Subcutaneous abdominal adipose tissue (tissue), 5 donors: Measurements from ENCODE around the gene AGAP3.

Source experiments
- H3K27ac ChIP-seq: one replicate; pipeline ENCODE4 v1.7.0; 2013; ENCODE audit warnings: low read depth, mild to moderate bottlenecking, inconsistent platforms, low read length, moderate library complexity
- H3K27me3 ChIP-seq, 5 donors: one replicate each; pipeline ENCODE4 v1.7.0; 2013; ENCODE audit warnings: low read length in 5 of 5, inconsistent platforms in 1 of 5; ENCODE audit not compliant: control insufficient read depth in 5 of 5, insufficient read depth in 4 of 5
- H3K36me3 ChIP-seq, 5 donors: one replicate each; pipeline ENCODE4 v1.7.0; 2013; ENCODE audit warnings: low read length in 5 of 5; ENCODE audit not compliant: control insufficient read depth in 5 of 5, insufficient read depth in 5 of 5
- H3K4me1 ChIP-seq, 5 donors: one replicate each; pipeline ENCODE4 v1.7.0; 2013; ENCODE audit warnings: low read length in 5 of 5, mild to moderate bottlenecking in 3 of 5, moderate library complexity in 1 of 5; ENCODE audit not compliant: control insufficient read depth in 5 of 5, insufficient read depth in 5 of 5
- H3K4me3 ChIP-seq, 5 donors: one replicate each; pipeline ENCODE4 v1.7.0; 2013; ENCODE audit warnings: low read length in 5 of 5, low read depth in 1 of 5
- H3K9ac ChIP-seq, 5 donors: one replicate each; pipeline ENCODE4 v1.7.0; 2013; ENCODE audit warnings: low read length in 5 of 5, mild to moderate bottlenecking in 4 of 5, moderate library complexity in 3 of 5
- H3K9me3 ChIP-seq, 5 donors: one replicate each; pipeline ENCODE4 v1.7.0; 2013; ENCODE audit warnings: low read length in 5 of 5; ENCODE audit not compliant: control insufficient read depth in 5 of 5
- donor health status: healthy.
- donor health status: healthy.
- donor health status: healthy.
- donor health status: healthy.
- donor health status: healthy.

AGAP3 gene

GRCh38 chr7:151062399-151063211 lies 23.7 kb upstream of the AGAP3 start:
- no peaks in the 10 kb centered on the region for H3K27me3 ChIP-seq
- H3K4me1 ChIP-seq, result peaks cover 3 to 49% (median 44%) of the 10 kb centered on the region in 5 donors
- H3K36me3 ChIP-seq, result peaks cover 0 to 45% (median 33%) of the 10 kb centered on the region in 5 donors
- H3K4me3 ChIP-seq, result peak overlapping the region in 1 of 5 donors; percentile 26
- H3K9ac ChIP-seq, result no peak overlapping the region
- H3K27ac ChIP-seq, result peak overlapping the region; percentile 72
- no peaks in the 10 kb centered on the region for H3K9me3 ChIP-seq

DNA sequence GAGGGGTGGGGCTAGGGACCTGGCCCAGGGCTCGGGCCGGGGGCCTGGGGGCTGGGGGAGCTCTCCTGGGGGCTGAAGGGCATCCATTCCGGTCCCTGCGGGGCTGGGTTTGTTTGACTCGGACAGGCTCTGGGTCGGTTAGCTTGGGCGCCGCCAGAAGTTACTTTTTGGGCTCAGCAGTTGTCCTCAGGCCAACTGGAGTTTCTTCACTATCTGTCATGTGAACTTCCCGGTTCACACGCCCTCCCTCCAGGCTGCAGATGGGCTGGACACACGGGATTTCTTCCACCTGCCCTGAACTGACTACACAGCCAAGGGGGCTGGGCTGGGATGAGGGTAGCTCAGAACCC lies 23.1 kb upstream of the AGAP3 start:
- Histone ChIP-seq H3K4me1 (peaks cover 3 to 46% (median 43%) of the 10 kb centered on the region in 5 donors), H3K4me3 (no peak overlapping the region), H3K27ac (peak overlapping the region; percentile 72), H3K9ac (peak overlapping the region in 2 of 5 donors; percentile 35 to 56), H3K27me3 (no peaks in the 10 kb centered on the region), H3K36me3 (peaks cover 0 to 51% (median 39%) of the 10 kb centered on the region in 5 donors), H3K9me3 (no peaks in the 10 kb centered on the region)

DNA sequence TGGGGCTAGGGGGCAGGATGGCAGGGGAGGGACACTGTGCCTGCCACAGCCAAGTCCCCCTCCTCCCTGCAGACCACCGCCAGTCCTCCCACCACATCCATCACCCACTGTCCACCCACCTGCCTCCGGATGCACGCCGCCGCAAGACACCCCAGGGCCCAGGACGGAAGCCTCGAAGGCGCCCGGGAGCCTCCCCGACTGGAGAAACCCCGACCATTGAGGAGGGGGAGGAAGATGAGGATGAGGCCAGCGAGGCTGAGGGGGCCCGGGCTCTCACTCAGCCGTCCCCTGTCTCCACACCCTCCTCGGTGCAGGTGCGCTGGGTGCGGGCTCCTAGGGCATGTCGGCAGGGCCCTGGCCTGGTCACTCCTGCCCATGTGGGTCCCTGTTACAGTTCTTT lies 21.8 kb upstream of the AGAP3 start:
- Histone ChIP-seq H3K9ac (no peak overlapping the region), H3K27me3 (no peaks in the 10 kb centered on the region), H3K36me3 (peaks cover 0 to 61% (median 46%) of the 10 kb centered on the region in 5 donors), H3K9me3 (no peaks in the 10 kb centered on the region), H3K4me3 (no peak overlapping the region), H3K27ac (no peak overlapping the region), H3K4me1 (peaks cover 0 to 35% (median 33%) of the 10 kb centered on the region in 5 donors)

- Histone ChIP-seq H3K36me3 (peaks cover 0 to 67% (median 51%) of the 10 kb centered on the region in 5 donors), H3K4me3 (no peak overlapping the region), H3K27me3 (no peaks in the 10 kb centered on the region), H3K4me1 (peaks cover 0 to 33% (median 31%) of the 10 kb centered on the region in 5 donors), H3K9me3 (no peaks in the 10 kb centered on the region), H3K27ac (no peak overlapping the region), H3K9ac (no peak overlapping the region)
These were observed 21.3 kb upstream of the AGAP3 start for GRCh38 chr7:151064993-151065392.

DNA sequence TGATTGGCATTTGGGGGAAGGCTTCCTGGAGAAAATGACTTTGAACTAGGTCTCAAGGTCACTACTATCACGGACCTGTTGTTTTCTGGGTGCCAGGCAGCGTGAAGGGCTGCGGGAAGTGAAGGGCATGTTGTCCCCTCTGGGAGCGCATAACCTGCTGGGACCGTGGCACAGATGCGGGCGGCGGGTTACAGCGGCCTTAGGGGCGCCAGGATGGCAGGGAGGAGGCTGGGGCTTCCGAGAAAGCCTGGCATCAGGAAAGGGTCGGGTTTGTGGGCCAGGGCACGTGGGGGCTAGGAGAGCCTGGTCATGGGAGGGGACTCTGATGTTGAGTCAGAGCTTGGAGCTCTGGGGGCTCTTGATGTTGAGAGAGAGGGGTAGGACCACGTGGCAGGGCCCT lies 20.8 kb upstream of the AGAP3 start:
- Histone ChIP-seq H3K4me1 (peaks cover 0 to 28% (median 26%) of the 10 kb centered on the region in 5 donors), H3K4me3 (no peak overlapping the region), H3K27ac (no peak overlapping the region), H3K36me3 (peaks cover 0 to 72% (median 57%) of the 10 kb centered on the region in 5 donors), H3K27me3 (no peaks in the 10 kb centered on the region), H3K9me3 (no peaks in the 10 kb centered on the region), H3K9ac (no peak overlapping the region)

GRCh38 chr7:151066273-151066974 lies 19.9 kb upstream of the AGAP3 start:
- no peak overlapping the region for H3K27ac ChIP-seq
- H3K4me3 ChIP-seq, result no peak overlapping the region
- peaks cover 0 to 81% (median 66%) of the 10 kb centered on the region in 5 donors for H3K36me3 ChIP-seq

DNA sequence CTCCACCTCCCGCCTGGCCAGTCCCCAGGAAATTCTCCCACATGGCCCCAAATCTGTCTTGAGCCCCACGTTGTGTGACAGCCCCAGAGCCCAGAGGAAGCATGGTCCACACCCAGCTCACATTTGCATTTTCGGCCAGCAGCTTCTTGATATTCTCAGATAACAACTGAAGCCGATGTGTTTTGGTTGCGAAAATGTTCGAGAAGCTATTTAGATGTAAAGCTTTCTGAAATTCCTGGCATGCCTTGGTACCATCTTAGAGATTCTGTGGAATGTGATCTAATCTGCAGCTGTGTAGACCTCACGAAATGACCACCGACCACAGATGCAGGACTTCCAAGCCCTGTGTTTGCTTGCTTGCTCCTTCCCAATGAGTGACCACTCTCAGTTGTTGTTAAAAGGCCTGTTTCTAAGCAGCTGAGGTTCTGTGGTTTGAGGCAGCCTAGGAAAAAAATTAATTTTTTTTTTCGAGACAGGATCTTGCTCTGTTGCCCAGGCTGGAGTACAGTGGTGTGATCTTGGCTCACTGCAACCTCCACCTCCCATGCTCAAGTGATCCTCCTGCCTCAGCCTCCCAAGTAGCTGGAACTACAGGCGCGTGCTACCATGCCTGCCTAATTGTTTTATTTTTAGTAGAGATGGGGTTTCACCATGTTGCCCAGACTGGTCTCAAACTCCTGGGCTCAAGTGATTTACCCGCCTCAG lies 18.1 kb upstream of the AGAP3 start:
- H3K9ac ChIP-seq, result no peak overlapping the region
- H3K4me3 ChIP-seq, result no peak overlapping the region
- no peaks in the 10 kb centered on the region for H3K9me3 ChIP-seq
- peaks cover 0 to 85% (median 75%) of the 10 kb centered on the region in 5 donors for H3K36me3 ChIP-seq
- H3K27me3 ChIP-seq, result no peaks in the 10 kb centered on the region
- peaks cover 0 to 3% (median 3%) of the 10 kb centered on the region in 5 donors for H3K4me1 ChIP-seq
- H3K27ac ChIP-seq, result no peak overlapping the region

More at GRCh38 chr7:151066273-151066974, 19.9 kb upstream of the AGAP3 start:
- no peaks in the 10 kb centered on the region for H3K27me3 ChIP-seq
- peaks cover 0 to 19% (median 17%) of the 10 kb centered on the region in 5 donors for H3K4me1 ChIP-seq
- no peaks in the 10 kb centered on the region for H3K9me3 ChIP-seq
- no peak overlapping the region for H3K9ac ChIP-seq

- no peaks in the 10 kb centered on the region for H3K9me3 ChIP-seq
- no peaks in the 10 kb centered on the region for H3K27me3 ChIP-seq
- no peak overlapping the region for H3K9ac ChIP-seq
- no peak overlapping the region for H3K27ac ChIP-seq
- H3K36me3 ChIP-seq, result peaks cover 0 to 90% (median 84%) of the 10 kb centered on the region in 5 donors
- no peaks in the 10 kb centered on the region for H3K4me1 ChIP-seq
- H3K4me3 ChIP-seq, result no peak overlapping the region
These were observed 16.3 kb upstream of the AGAP3 start for GRCh38 chr7:151069841-151070573.

DNA sequence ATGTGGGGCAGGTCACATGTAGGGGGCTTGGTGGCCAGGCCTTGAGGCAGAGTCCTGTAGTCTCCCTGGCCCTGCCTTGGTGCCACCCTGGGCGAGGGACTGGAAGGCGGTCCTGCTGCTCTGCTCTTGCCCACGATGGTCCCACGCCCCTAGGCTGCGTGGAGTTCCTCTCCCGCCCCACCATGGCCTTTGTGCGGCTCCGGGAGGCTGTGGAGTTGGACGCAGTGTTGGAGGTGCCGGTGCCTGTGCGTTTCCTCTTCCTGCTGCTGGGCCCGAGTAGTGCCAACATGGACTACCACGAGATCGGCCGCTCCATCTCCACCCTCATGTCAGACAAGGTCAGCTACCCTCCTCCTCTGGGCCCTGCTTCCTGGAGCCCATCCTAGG lies 15.7 kb upstream of the AGAP3 start:
- Histone ChIP-seq H3K9me3 (no peaks in the 10 kb centered on the region), H3K9ac (no peak overlapping the region), H3K27ac (no peak overlapping the region), H3K27me3 (no peaks in the 10 kb centered on the region), H3K36me3 (peaks cover 0 to 90% (median 84%) of the 10 kb centered on the region in 5 donors), H3K4me3 (no peak overlapping the region), H3K4me1 (no peaks in the 10 kb centered on the region)
